Stimulated activated CD8-positive, alpha-beta memory T cell treated with anti-CD3 and anti-CD28 coated beads, Interleukin-12 subunit alpha, Interleukin-12 subunit beta, amount 100 ng/mL, for 24 hours (primary cell): Measurements from ENCODE around the gene SPATA17.
"Not testable (repeated sequence)": the region's sequence is repeated elsewhere in the genome, so short reads cannot be mapped to it uniquely, and the experiment has no call there.

ENCODE experiments used
- DNase-seq: peaks from one replicate; pipeline ENCODE4 v3.0.0-alpha.2; 2020; ENCODE audit errors: extremely low read depth

Gene SPATA17

GRCh38 chr1:217674028-217674729 is 43.0 kb downstream of the SPATA17 start:
- no peak for DNase-seq

- no peak for DNase-seq
Measured at GRCh38 chr1:217681806-217682205, 50.7 kb downstream of the SPATA17 start.

- no peak for DNase-seq
Measured at GRCh38 chr1:217687511-217687910, 56.4 kb downstream of the SPATA17 start.

- DNase-seq = not testable (repeated sequence)
Measured at GRCh38 chr1:217696140-217696539, 65.0 kb downstream of the SPATA17 start.

GRCh38 chr1:217703326-217703725 is 72.2 kb downstream of the SPATA17 start:
- DNase-seq = no peak

GRCh38 chr1:217712925-217713597 is 81.9 kb downstream of the SPATA17 start:
- DNase-seq = no peak

- no peak for DNase-seq
Measured at GRCh38 chr1:217715681-217716080, 84.5 kb downstream of the SPATA17 start.

- DNase-seq = no peak
Measured at GRCh38 chr1:217717959-217718358, 86.8 kb downstream of the SPATA17 start.

GRCh38 chr1:217718873-217719272 is 87.7 kb downstream of the SPATA17 start:
- DNase-seq = no peak

GRCh38 chr1:217721692-217722091 is 90.5 kb downstream of the SPATA17 start:
- DNase-seq = no peak

GRCh38 chr1:217734973-217735372 is 103.8 kb downstream of the SPATA17 start:
- DNase-seq = no peak

- no peak for DNase-seq
Measured at GRCh38 chr1:217747156-217747769, 116.1 kb downstream of the SPATA17 start.

GRCh38 chr1:217769768-217770167 is 138.6 kb downstream of the SPATA17 start:
- DNase-seq = no peak

- no peak for DNase-seq
Measured at GRCh38 chr1:217770918-217771317, 139.8 kb downstream of the SPATA17 start.

- DNase-seq = no peak
Measured at GRCh38 chr1:217776693-217777092, 145.5 kb downstream of the SPATA17 start.

GRCh38 chr1:217781056-217781455 is 149.9 kb downstream of the SPATA17 start:
- no peak for DNase-seq

GRCh38 chr1:217791091-217791490 is 159.9 kb downstream of the SPATA17 start:
- no peak for DNase-seq

GRCh38 chr1:217805792-217806191 is 174.6 kb downstream of the SPATA17 start:
- DNase-seq = no peak

GRCh38 chr1:217812175-217812574 is 181.0 kb downstream of the SPATA17 start:
- no peak for DNase-seq

- DNase-seq = no peak
Measured at GRCh38 chr1:217813031-217813430, 181.9 kb downstream of the SPATA17 start.

- no peak for DNase-seq
Measured at GRCh38 chr1:217837691-217838090, 206.5 kb downstream of the SPATA17 start.

GRCh38 chr1:217839161-217839560 is 208.0 kb downstream of the SPATA17 start:
- DNase-seq = no peak

GRCh38 chr1:217846733-217847132 is 215.6 kb downstream of the SPATA17 start:
- DNase-seq = no peak
